Brain microvascular endothelial cell (primary cell): Measurements from ENCODE around the gene SYVN1.
A peak's percentile ranks its signal among the peaks of the same experiment; 100 is the strongest.

Source experiments
- DNase-seq: peaks from one replicate; pipeline ENCODE4 v3.0.0-alpha.2; 2020
- H3K27ac ChIP-seq: fragments of 250-450 bp; sonication (Bioruptor Pico); 2 replicates; pipeline ENCODE4 v1.5.1; 2020; ENCODE audit warnings: mild to moderate bottlenecking, moderate library complexity
- H3K27me3 ChIP-seq: fragments of 250-450 bp; sonication (Bioruptor Pico); replicated peaks from 2 replicates; pipeline ENCODE4 v1.5.1; 2020; ENCODE audit warnings: mild to moderate bottlenecking
- H3K36me3 ChIP-seq: fragments of 250-450 bp; sonication (Bioruptor Pico); replicated peaks from 2 replicates; pipeline ENCODE4 v1.5.1; 2020; ENCODE audit warnings: mild to moderate bottlenecking
- H3K4me3 ChIP-seq: 2 replicates; pipeline ENCODE4 v1.5.1; 2011; ENCODE audit warnings: low read depth, mild to moderate bottlenecking, control low read depth, low read length, moderate library complexity
- CTCF ChIP-seq: IDR thresholded peaks from 2 replicates; pipeline ENCODE4 v1.5.1; 2011; ENCODE audit warnings: low read depth, mild to moderate bottlenecking, moderate library complexity, low read length, control low read depth, inconsistent platforms; ENCODE audit errors: missing control alignments
- in situ Hi-C: cut with HindIII; loops from 2 replicates; pipeline ENCODE4 v1.10.0; 2017; ENCODE audit warnings: low sequenced_read_pairs, low pct_ligation_motif_present

Gene SYVN1

GRCh38 chr11:65126624-65127274, 7.6 kb downstream of the SYVN1 start:
- Histone ChIP-seq H3K27me3 (no peaks in the 10 kb centered on the region), H3K4me3 (no peak overlapping the region), H3K36me3 (peaks cover 70% of the 10 kb centered on the region), H3K27ac (no peak overlapping the region)
- in situ Hi-C loops: no loop called here
- no peak for TF ChIP-seq CTCF
- no peak for DNase-seq

- H3K36me3 ChIP-seq: peaks cover 65% of the 10 kb centered on the region
- no peak overlapping the region for H3K4me3 ChIP-seq
- DNase-seq: no peak
- H3K27me3 ChIP-seq: no peaks in the 10 kb centered on the region
- in situ Hi-C loops: no loop called here
- H3K27ac ChIP-seq: no peak overlapping the region
- TF ChIP-seq CTCF: no peak
These were observed 8.9 kb downstream of the SYVN1 start for GRCh38 chr11:65125197-65126056.

- no peak overlapping the region for H3K4me3 ChIP-seq
- H3K27ac ChIP-seq: no peak overlapping the region
- in situ Hi-C loops: no loop called here
- DNase-seq: no peak
- H3K36me3 ChIP-seq: peaks cover 65% of the 10 kb centered on the region
- no peak for TF ChIP-seq CTCF
- H3K27me3 ChIP-seq: no peaks in the 10 kb centered on the region
These were observed 9.7 kb downstream of the SYVN1 start for GRCh38 chr11:65124480-65125196.

GRCh38 chr11:65121865-65122696, 12.2 kb downstream of the SYVN1 start, which contains the start of the genes FAU and MRPL49:
TSS of gene FAU (minus strand) at chr11:65122134. CDS start at chr11:65121813, 321 bp downstream.
TSS of gene MRPL49 (plus strand) at chr11:65122321. CDS start at chr11:65122347, 26 bp downstream.
- H3K36me3 ChIP-seq: peaks cover 59% of the 10 kb centered on the region
- H3K27me3 ChIP-seq: no peaks in the 10 kb centered on the region
- H3K4me3 ChIP-seq: peak within 1 kb of the TSS; percentile 71
- peak; percentile 96 for DNase-seq
- in situ Hi-C loops: no loop called here
- peak within 1 kb of the TSS; percentile 67 for H3K27ac ChIP-seq
- no peak for TF ChIP-seq CTCF

GRCh38 chr11:65121447-65121864, 12.9 kb downstream of the SYVN1 start:
- Histone ChIP-seq H3K4me3 (peak overlapping the region; percentile 71), H3K27me3 (no peaks in the 10 kb centered on the region), H3K27ac (peak overlapping the region; percentile 67), H3K36me3 (peaks cover 54% of the 10 kb centered on the region)
- in situ Hi-C loops: no loop called here
- DNase-seq: no peak
- peak; percentile 3 for TF ChIP-seq CTCF
